ENCODE measurements around the gene GTF2H4.

DNA sequence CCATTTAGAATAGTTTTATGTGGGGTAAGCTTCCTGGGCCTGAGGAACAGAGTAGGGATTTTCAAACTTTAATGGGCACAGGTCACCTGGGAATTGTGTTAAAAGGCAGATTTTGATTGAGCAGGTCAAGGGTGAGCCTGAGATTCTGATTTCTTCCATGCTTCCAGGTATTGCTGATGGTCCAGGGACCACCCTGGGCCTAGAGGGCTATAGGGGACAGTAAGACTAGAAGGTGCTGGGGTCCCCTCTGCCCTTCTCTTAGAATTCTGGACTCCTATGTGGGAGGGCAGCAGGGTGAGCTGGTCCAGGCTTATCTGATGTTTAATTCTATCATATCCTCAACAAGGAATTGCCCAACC lies 21.1 kb upstream of the GTF2H4 start:
- no peak for TF ChIP-seq EZH2phosphoT487 (IDR thresholded peaks at IDR 0.05; ENCODE audit: borderline replicate concordance, low read length)
- TF ChIP-seq, protein P1, sequence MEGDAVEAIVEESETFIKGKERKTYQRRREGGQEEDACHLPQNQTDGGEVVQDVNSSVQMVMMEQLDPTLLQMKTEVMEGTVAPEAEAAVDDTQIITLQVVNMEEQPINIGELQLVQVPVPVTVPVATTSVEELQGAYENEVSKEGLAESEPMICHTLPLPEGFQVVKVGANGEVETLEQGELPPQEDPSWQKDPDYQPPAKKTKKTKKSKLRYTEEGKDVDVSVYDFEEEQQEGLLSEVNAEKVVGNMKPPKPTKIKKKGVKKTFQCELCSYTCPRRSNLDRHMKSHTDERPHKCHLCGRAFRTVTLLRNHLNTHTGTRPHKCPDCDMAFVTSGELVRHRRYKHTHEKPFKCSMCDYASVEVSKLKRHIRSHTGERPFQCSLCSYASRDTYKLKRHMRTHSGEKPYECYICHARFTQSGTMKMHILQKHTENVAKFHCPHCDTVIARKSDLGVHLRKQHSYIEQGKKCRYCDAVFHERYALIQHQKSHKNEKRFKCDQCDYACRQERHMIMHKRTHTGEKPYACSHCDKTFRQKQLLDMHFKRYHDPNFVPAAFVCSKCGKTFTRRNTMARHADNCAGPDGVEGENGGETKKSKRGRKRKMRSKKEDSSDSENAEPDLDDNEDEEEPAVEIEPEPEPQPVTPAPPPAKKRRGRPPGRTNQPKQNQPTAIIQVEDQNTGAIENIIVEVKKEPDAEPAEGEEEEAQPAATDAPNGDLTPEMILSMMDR (IDR thresholded peaks at IDR 0.05; ENCODE audit: low read depth, low read length, poor library complexity, severe bottlenecking) = no peak
